Measurements from ENCODE around the gene A1BG. TPM values are rescaled to one million over a fixed set of nuclear protein-coding genes. Genes with fewer than 3 reads are reported as not detected.

A1BG gene
- total RNA-seq, 2 donors from 2014 or later: 45.5 to 52.6 TPM

GRCh38 chr19:58355908-58356765 lies 2.8 kb upstream of the A1BG start:
- no peak for TF ChIP-seq CTCF (IDR thresholded peaks at IDR 0.05)
- peaks cover 0 to 20% of the 10 kb centered on the region in 2 donors for H3K4me1 ChIP-seq
- no peak for DNase-seq (ENCODE audit: low spot score)
- no peaks in the 10 kb centered on the region for H3K9me3 ChIP-seq
- no peaks in the 10 kb centered on the region for H3K36me3 ChIP-seq
- no peak overlapping the region for H3K27ac ChIP-seq
- H3K27me3 ChIP-seq: no peaks in the 10 kb centered on the region
- H3K4me3 ChIP-seq: peak overlapping the region; percentile 17 to 45

- H3K9me3 ChIP-seq: no peaks in the 10 kb centered on the region
- peaks cover 0 to 26% of the 10 kb centered on the region in 2 donors for H3K4me1 ChIP-seq
- H3K27ac ChIP-seq: no peak overlapping the region
- TF ChIP-seq CTCF (IDR thresholded peaks at IDR 0.05): no peak
- H3K4me3 ChIP-seq: peak overlapping the region in 1 of 2 donors; percentile 45
- no peak for DNase-seq (ENCODE audit: low spot score)
- no peaks in the 10 kb centered on the region for H3K36me3 ChIP-seq
- H3K27me3 ChIP-seq: no peaks in the 10 kb centered on the region
Measured at GRCh38 chr19:58355215-58355796, 2.0 kb upstream of the A1BG start.

- no peak for TF ChIP-seq CTCF (IDR thresholded peaks at IDR 0.05)
- Histone ChIP-seq H3K4me1 (peaks cover 0 to 33% of the 10 kb centered on the region in 2 donors), H3K36me3 (no peaks in the 10 kb centered on the region), H3K4me3 (no peak overlapping the region), H3K27ac (no peak overlapping the region), H3K9me3 (no peaks in the 10 kb centered on the region), H3K27me3 (no peaks in the 10 kb centered on the region)
- no peak for DNase-seq (ENCODE audit: low spot score)
Measured at GRCh38 chr19:58354478-58355030, 1.3 kb upstream of the A1BG start.

GRCh38 chr19:58353717-58354477 lies 605 bp upstream of the A1BG start:
- no peak for TF ChIP-seq CTCF (IDR thresholded peaks at IDR 0.05)
- DNase-seq (ENCODE audit: low spot score): no peak
- H3K27me3 ChIP-seq: no peaks in the 10 kb centered on the region
- no peak overlapping the region for H3K4me3 ChIP-seq
- H3K9me3 ChIP-seq: no peaks in the 10 kb centered on the region
- H3K27ac ChIP-seq: no peak overlapping the region
- H3K4me1 ChIP-seq: peaks cover 0 to 33% of the 10 kb centered on the region in 2 donors
- H3K36me3 ChIP-seq: no peaks in the 10 kb centered on the region

GRCh38 chr19:58351990-58352755 lies 1.1 kb downstream of the A1BG start:
- DNase-seq (ENCODE audit: low spot score): no peak
- Histone ChIP-seq H3K4me3 (no peak overlapping the region), H3K27ac (no peak overlapping the region), H3K4me1 (peaks cover 0 to 29% of the 10 kb centered on the region in 2 donors), H3K27me3 (peaks cover 0 to 2% of the 10 kb centered on the region in 2 donors), H3K9me3 (no peaks in the 10 kb centered on the region), H3K36me3 (no peaks in the 10 kb centered on the region)
- no peak for TF ChIP-seq CTCF (IDR thresholded peaks at IDR 0.05)

All from right atrium auricular region (tissue), 2 donors.